Stimulated activated CD4-positive, alpha-beta T cell treated with anti-CD3 and anti-CD28 coated beads, Interleukin-4, amount 100 ng/mL, for 1 hour (primary cell): ENCODE results near the gene UVRAG.

ENCODE experiments used
- DNase-seq: peaks from one replicate; pipeline ENCODE4 v3.0.0-alpha.2; 2020

Gene UVRAG

DNA sequence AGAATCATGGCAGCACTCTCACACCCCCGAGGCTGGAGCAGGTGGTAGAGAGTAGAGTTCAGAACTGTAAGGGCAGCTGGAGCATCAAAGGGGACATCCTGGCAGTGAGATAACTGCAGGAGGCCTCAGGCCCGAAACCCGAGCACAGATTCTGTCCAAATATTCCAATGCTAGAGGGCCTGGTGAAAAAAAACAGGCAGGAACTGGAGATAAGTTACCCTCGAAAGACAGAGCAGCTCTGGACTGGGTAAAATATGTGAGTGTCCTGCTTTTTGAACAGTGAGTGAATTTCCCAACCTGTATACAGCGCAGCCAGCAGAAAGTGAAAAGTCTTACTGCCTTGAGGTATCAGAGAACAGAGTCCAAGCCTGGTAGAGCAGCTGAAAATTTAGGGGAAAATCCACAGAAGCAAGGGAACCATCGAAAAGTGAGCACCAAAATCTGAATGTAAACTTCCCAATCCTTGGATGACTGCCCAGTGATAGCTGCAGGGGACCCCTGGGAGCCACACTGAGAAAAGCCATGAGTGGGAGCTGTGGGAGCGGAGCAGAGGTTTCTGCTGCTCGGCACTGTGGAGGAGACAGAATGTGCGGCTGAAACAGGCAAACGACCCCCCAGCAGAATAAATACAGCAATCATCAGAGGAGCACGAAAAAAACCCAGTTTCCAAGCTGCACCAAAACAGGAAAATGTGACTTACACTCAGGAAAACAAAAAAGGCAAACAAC is 340.7 kb downstream of the UVRAG start:
- DNase-seq, result no peak

DNA sequence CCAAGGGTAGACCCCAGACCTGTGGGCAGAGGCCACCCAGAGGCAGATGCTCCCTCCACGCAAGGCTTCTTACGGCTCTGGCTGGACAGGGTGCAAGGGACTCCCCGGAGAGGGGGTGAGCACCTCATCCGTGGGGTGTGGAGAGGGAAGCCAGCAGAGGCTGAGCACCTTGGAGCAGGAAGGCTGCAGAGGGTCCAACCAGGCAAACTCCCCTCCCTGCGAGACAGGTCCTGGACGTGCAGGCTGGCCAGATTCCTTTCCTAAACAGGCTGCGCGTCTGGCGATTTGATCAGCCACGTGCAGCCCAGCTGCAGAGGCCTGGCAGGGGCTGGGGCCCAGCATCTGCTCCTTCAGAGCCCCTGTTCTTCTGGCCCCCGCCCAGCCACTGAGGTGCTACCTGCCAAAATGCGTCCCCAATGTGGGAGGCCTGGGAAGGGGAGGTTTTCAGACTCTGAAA is 342.0 kb downstream of the UVRAG start:
- DNase-seq, result no peak

DNA sequence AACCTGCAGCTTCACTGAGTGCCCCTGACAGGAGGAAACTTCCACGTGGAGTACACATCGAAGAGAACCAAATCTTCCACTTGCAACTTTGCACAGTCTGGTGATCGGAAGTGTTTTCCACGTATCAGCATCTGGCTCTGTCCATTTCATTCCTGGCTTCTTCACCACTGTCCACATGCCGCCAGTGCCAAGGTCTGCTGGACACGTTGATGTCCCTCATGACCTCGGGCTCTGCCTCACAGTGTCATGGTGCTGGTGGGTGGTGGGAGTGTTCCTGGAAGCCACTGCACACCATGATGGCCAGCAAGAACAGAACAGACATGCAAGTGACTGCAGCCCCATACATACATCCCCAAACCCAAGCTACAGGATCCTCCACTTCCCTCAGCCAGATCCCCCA is 342.9 kb downstream of the UVRAG start:
- DNase-seq, result no peak

DNA sequence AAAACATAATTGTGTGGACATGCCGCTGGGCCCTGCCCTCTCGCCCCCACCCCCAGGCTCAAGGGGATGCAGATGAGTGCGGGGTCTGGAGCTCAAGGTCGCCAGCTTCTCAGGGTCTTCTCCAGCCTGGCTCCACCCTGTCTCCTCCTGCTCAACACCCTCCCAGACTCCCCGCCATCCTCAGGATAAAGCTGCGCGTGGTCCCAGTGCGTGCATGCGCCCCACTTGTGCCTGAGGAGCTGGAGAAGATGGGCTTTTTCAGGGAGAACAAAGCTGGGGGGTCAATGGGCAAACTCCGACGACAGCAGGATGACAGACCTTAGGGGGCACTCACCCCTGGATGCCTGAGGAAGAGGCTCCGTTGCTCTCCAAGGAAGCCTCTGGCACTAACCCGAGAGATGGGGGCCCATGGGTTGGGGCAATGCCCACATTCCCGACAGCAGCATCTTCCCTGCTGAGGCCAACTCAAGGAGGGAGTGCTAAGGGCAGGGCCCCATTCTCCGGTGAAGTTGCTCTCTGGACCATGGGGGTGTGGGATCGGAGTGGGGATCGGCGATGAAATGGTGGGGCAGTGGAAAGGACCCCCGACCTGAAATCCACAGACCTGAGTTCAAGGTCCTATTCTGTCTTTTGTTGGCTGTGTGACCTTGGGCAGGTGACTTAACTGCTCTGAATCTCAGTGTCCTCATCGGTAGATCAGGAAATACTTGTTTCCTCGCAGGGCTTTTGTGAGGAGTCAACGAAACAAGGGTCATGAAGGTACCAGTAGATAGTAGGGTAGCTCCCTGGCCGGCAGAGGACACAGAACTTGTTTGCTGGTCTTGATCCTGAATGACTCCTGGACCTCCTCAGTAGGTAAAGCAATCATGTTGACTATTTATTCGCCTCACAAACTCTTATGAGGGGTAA is 343.6 kb downstream of the UVRAG start:
- DNase-seq, result no peak

DNA sequence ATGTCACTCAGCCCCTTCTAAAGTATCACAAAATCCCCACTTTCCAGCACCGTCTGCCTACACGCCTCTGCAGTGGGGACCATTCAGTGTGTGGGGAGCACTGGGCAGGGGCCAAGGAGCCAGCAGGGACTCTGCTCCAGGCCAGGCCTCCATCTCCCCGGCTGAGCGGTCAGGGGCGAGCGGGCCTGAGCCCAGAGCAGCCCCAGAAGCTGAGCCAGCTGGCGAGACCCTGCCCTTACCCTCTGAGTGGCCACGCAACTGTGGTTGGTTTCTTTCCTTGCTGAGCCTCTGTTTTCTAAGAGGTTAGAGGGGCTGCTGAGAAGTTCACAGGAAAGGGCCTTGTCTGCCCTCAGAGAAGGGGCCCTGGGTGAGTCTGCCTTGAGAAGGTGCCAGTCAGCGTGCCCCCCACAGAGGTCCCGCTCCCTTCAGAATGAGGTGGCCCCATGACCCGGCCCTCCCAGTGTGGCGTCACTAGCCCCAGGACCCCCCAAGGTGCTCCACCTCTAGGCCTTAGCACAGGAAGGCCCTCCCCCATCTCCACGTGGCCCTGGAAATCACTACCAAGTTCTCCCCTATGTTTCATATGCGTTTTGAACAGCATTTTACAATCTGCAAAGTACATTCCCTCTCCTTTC is 344.4 kb downstream of the UVRAG start:
- no peak for DNase-seq

DNA sequence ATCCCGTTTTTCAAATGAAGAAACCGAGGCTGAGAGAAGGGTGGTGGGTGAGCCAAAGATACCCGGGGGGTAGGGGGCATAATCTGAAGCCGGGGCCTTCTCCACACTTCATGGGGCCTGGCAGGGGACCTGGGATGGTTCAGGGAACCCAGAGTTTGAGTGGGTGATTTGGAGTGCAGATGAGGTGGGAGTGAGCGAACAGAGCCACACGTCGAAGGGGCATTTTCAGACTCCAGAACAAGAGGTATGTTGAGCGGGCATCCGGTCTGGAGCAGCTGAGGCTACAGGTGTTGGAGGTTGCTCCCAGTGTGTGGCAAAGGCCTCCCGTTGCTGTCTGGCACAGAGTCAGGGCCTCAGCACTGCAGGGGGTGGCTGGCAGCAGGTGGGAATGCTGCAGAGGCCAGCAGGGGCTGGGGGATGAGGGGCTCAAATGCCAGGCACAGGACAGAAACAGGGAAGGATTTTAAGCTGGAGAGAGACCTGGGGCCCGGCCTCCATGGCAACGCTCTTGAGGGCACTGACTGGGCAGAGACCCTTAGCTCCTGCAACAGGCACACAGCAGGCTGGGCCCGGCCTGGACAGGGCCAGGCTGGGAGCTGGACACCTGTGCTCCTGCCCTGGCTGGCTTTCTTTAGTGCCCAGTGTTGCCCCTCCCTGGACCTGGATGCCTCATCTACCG is 345.1 kb downstream of the UVRAG start:
- DNase-seq, result no peak

DNA sequence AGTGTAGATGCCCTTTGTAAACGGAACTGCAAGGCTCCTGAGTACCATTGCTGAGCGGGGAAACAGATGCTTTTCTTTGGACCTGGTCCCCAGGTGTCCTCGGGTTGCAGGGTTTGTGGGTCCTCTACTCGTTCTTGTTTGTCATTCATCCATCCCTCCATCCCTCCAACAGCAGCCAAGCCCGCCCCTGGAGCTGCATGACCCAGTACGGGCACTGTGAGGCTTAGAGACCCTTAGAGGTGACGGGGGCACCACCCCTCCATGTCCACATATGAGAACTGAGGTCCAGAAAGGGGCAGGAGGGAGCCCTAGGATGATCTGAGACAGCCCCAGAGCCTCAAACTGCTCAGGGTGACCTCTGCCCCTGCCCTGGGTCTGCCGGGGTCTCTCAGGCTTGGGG is 345.8 kb downstream of the UVRAG start:
- DNase-seq, result no peak

DNA sequence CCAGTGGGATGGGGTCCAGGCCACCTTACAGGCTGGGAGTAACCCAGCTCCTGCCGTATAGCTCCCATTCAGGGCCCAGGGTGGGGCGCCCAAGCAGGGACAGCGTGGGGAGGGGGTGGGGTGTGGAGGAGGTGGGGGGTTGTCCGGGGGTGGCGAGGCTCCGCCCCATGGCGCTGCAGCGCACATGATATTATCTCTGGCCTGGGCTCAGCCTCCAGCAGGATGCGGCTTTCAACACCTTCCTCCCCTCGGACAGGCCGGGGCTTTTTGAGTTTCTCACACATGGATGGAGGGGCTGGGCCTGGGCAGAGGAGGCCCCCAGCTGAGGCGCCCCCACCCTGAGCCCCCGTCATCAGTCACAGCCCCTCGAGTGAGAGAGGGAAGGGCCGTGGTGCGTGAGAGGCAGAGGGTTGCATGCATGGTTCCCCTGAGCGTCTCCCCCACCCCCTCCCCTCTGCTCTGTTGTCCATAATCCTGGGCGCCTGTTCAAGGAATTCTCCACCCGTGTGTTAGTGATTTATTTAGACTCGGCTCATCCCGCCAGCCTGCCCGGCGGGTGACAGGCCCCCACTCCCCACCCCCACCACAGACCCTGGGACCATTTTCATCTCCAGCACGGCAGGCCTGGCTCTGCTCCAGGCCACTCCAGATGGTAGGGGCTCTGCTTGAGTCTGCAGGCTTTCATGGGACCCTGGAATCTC is 346.4 kb downstream of the UVRAG start:
- no peak for DNase-seq

DNA sequence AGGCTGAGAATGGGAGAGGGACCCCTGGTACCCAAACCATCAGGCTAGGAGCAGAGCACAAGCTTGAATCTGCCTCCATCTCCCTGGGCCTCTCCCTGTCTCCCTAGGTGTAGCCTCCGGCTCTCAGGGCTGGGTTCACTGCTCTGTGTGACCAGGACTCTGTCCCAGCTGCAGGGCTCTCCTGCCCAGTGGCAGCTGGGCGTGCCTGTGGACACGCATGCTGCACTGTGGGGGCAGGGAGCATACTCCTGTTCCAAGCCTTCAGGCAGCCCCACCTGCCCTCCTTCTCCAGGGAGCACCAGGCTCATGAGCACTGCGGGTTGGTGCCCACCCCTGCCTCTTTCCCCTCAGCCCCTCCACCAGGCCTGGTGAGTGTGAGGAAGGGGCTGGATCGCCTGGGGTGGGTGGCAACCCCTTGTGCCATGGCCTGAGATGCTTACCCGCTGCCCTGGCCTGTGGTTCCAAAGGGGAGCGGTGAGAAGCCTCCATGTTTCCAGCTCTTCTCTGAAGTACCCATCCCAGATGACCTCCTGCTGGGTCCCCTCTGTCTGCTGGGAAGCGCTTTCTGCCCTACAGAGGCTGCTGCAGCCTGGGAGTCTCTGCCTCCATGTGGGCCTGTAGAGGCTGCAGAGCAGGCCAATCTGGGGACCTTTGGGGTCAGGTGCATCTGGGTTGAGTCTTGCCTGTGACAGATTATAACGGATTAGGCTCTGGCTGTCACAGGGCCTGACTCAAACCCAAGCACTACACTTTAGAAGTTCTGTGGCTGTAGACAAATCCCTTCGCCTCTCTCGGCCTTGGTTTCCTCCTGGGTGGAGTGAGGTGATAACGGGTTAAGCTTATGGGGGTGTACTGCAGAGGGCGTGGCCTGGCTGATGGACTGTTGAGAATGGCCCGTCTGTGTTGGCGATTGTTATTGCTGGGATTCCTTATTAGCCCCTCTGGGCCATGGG is 347.6 kb downstream of the UVRAG start:
- no peak for DNase-seq

DNA sequence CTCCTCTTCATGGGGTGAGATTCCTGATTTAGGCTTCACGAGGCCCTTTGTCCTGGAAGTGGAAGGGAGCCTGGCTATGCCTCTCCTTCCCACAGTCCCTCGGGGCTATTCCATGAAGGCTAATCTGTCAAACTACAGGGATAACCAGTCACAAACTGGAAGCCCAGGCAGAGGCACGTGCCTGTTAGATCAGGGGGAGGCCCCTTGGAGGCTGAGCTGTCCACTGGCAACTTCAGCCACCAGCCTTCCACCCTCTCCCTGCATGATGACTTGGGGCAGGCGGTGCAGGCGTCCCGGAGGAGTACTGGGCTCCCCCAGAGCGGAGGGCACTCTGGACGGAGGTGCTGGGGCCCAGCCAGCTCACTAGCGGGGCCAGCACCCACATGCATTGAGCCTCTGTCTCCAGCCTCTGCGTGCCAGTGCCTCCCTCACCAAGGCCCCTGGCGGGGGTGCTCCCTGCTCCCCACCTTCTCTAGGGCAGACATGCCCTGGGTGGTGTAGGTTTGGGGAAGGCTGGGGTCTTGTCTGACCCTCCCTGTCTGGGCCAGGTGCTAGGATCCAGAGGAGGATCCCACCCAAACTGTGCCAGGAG is 348.4 kb downstream of the UVRAG start:
- DNase-seq, result no peak

DNA sequence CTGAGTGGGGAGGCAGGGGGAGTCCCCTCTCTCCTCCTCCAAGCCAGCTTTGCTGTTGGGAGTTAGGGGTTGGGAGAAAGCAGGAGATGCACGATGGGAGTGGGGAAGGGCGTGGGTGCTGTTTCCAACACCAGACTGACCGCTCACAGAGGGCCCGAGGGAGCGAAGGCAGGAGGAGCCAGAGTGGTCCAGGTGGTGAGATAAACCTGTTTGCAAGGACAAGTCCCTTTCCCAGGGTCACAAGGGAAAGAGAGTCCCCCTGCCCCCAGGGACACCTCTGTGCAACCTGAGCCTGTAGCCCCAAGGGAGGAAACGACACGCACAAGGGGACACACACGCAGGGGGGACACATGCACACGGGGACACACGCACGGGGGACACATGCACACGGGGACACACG is 349.1 kb downstream of the UVRAG start:
- no peak for DNase-seq

DNA sequence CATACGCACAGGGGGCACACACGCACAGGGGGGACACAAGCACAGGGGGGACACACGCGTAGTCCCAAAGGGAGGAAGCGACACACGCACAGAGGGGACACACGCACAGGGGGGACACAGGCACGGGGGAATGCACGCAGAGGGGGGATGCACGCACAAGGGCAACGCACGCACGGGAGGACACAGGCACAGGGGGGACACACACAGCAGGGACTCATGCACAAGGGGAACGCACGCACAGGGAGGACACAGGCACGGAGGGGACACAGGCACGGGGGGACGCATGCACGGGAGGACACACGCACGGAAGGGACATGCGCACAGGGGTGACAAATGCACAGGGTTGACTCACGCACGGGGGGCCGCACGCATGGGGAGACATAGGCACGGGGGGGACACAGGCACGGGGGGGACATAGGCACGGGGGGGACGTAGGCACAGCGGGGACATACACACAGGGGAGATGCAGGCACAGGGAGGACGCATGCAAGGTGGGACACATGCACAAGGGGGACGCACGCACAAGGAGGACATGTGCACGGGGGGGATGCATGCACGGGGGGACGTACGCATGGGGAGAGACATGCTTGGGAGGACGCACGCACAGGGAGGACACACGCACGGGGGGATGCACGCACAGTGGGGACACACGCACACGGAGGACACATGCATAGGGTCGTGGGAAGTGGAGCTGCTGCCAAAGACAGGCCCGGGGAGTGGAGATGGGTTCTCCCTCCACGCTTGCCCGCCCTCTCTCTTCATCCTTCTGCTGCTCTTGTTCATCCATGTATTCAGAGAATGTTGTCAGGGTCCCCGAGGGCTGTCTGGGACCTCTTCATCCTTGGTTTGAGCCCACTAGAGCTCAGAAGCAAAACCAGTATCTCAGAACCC is 350.1 kb downstream of the UVRAG start:
- no peak for DNase-seq

DNA sequence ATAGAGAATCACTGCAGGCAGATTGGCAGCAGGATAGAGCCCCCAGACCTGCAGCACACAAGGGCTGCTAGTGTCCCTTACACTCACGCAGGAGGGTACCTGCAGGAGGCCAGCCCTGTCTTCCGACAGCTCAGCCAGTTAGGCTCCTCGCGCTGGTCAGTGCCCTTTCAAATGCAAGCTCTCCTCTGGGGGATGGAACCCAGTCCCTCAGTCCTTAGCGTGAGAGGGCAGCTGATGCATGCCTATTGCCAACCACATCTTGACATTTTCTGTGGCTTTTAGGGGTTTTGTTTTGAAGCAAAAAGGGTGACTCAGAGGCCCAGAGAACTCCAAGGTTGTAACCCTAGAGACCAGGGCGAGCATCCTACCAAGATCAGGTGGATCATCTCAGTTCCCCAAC is 351.3 kb downstream of the UVRAG start:
- DNase-seq, result no peak

DNA sequence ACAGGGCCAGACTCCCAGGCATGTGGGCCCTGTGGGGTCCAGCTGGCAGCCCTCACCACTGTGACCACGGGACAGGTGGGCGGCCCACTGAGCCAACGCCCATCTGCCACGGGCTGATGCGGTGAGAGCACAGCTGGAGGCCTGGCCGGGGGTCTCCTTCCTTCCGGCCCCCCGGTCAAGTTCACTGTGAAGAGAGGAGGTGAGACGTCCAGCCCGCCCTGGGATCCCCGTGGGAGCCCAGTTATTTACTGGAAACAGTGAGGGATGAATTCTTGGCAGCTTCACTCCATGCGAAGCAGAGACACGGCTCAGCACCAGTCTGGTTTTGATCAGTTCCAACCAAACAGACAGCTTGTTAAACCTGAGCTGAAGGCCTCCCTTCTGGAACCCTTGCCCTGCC is 352.6 kb downstream of the UVRAG start:
- no peak for DNase-seq

DNA sequence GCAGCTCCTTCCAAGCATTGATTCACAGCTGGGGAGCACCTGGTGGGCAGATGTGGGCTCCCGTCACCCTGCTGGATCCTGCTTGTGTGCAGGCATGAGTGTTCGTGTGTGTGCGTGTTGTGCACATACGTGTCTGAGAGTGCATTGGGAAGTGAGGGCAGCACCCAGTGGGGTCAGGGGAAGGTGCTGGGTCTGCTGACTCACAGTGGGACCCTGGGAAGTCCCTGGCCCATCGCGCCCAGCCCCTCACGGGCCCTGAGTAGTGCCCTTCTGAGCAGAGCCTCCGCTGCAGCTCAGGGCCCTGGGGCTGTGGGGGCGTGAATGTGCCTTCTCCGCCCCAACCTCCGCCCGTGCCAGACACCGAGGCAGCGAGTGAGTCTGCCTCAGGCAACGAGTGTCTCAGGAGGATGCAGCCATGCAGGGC is 354.5 kb downstream of the UVRAG start:
- DNase-seq, result no peak

DNA sequence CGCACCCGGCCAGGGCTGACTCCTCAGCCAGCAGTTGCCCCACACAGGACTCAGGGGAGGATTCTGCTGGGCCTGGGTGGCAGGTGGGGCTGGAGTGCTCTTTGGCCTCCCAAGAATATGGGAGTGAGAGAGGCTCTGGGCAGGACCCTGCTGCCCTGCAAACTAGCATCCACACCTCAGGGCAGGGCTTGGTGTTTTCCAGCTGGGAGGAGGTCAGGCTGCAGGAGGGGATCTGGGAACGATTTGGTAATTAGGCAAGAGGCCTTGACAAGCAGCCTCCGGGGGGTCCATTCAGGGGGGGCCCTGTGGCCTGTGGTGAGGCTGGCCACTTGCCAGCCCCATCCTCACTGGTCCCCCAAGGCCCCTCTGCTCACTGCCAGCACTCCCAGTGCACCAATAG is 355.5 kb downstream of the UVRAG start:
- DNase-seq, result no peak

DNA sequence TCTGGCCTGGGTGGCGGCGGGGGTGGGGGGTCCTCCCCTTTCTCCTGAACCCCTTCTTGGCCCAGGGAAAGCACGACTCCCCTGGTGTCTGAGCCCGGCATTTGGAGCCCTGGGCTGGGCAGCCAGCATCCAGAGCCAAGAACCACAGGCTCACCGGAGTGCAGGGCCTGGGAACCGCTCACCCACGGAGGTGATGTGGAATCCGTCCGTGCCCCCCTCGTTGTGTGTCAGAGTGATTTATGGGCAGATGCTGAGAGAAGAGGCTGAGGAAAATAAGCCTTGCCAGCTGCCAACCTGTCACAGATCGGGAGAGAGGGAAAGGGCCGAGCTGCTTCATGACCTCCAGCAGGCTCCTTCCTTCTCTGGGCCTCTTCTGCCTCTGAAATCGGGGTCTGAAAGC is 357.6 kb downstream of the UVRAG start:
- DNase-seq, result no peak

DNA sequence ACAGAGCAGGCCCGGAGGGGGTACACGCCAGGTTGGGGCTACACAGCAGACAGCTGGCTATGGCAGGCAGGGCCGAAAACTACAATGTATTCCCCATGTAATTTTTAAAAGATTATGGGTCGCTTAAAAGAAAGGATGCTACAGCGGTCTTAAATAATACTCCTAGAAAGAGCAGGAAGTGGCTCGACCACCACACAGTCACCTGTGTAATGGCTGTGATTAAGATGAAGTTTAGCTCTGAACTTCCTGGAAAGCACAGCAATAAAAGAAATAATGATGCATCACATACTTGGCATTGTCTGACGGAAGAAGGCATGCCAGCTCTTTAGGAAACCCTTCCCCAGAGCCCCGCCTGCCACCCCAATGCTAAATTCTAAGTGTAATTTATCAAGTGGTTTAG is 358.7 kb downstream of the UVRAG start:
- no peak for DNase-seq

DNA sequence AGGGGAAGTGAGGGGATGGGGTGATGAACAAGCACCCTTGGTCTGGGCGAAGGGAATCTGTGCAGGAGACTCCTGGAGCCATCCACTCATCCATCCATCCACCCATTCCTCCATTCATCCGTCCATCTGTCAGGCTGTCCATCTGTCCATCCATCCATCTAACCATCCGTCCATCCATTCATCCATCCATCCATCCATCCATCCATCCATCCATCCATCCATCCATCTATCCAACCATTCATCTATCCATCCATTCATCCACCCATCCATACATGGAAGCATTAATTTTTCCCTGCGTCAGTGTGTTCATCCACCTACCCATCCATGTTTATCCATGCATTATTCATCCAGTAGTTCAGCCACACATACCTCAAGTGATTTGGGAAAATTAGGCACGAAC is 359.3 kb downstream of the UVRAG start:
- no peak for DNase-seq

DNA sequence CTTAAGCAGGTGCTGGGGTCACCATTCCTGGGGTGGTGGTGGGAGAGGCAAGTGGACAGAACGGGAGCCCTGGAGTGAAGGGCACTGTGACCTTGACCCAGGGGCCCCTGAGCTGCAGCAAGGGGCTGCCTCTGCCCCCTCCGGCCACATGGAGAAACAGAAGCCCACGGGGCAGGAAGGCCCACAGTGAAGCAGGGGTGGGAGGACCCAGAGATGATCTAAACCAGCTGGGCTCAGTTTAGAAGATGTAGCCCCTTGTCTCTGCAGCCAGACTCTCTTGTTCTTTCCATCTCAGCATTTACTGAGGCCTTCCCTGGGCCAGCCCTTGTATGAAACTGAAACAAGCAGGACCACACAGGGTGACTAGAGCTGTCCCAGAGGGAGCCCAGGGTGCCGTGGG is 360.8 kb downstream of the UVRAG start:
- DNase-seq, result no peak
